Epithelial cell of esophagus (primary cell): ENCODE measurements around the gene GLTPD2.

Experiments
- DNase-seq: peaks from one replicate; pipeline ENCODE4 v3.0.0; 2010; ENCODE audit warnings: low read depth
- H3K4me3 ChIP-seq: 2 replicates; pipeline ENCODE4 v1.5.1; 2011; ENCODE audit warnings: mild to moderate bottlenecking, low read length, control low read depth
- CTCF ChIP-seq: IDR thresholded peaks from 2 replicates; pipeline ENCODE4 v1.5.1; 2011; ENCODE audit warnings: low read depth, mild to moderate bottlenecking, low read length, control low read depth, inconsistent platforms; ENCODE audit not compliant: insufficient read depth; ENCODE audit errors: missing control alignments

GLTPD2 gene

GRCh38 chr17:4789951-4790704, 1.4 kb downstream of the GLTPD2 start:
- TF ChIP-seq CTCF: peak; percentile 33
- DNase-seq: peak; percentile 99
- H3K4me3 ChIP-seq: peak overlapping the region; percentile 77

- TF ChIP-seq CTCF: no peak
- peak overlapping the region; percentile 77 for H3K4me3 ChIP-seq
Observed at GRCh38 chr17:4790705-4791088, 1.9 kb downstream of the GLTPD2 start.

GRCh38 chr17:4795168-4795567, 6.4 kb downstream of the GLTPD2 start:
- DNase-seq: no peak
- H3K4me3 ChIP-seq: no peak overlapping the region
- no peak for TF ChIP-seq CTCF

More at GRCh38 chr17:4790705-4791088, 1.9 kb downstream of the GLTPD2 start:
- no peak for DNase-seq

- DNase-seq: peak; percentile 50
- peak overlapping the region; percentile 100 for H3K4me3 ChIP-seq
- TF ChIP-seq CTCF: no peak
Observed at GRCh38 chr17:4796552-4796920, 7.8 kb downstream of the GLTPD2 start.

- no peak for TF ChIP-seq CTCF
- DNase-seq: peak; percentile 43
Observed at GRCh38 chr17:4800462-4801196, 11.9 kb downstream of the GLTPD2 start.

GRCh38 chr17:4802228-4802627, 13.5 kb downstream of the GLTPD2 start, which contains the start of gene C17orf114:
Gene C17orf114, minus strand, starts transcription at chr17:4802328.
- no peak for DNase-seq
- no peak within 1 kb of the TSS for H3K4me3 ChIP-seq
- no peak for TF ChIP-seq CTCF

More at GRCh38 chr17:4800462-4801196, 11.9 kb downstream of the GLTPD2 start:
- no peak overlapping the region for H3K4me3 ChIP-seq
